HepG2 (cell line): ENCODE measurements around the gene BABAM2.

Source experiments
- ELF4 ChIP-seq: sonication (generic); formaldehyde crosslinking; IDR thresholded peaks from 2 replicates; pipeline ENCODE4 v1.5.0; 2020; ENCODE audit warnings: missing genetic modification reagents, mild to moderate bottlenecking, moderate library complexity, borderline replicate concordance
- EZH2 ChIP-seq: conservative IDR thresholded peaks from 2 replicates; pipeline ENCODE4 v1.6.1; 2012; ENCODE audit warnings: mild to moderate bottlenecking, low read depth, low read length, moderate library complexity
- FOXJ3 ChIP-seq: sonication (generic); formaldehyde crosslinking; IDR thresholded peaks from 2 replicates; pipeline ENCODE4 v1.4.0; 2020; ENCODE audit warnings: missing genetic modification reagents, mild to moderate bottlenecking, borderline replicate concordance
- GFI1 ChIP-seq: sonication (generic); formaldehyde crosslinking; IDR thresholded peaks from 2 replicates; pipeline ENCODE4 v1.5.0; 2020; ENCODE audit warnings: missing genetic modification reagents, mild to moderate bottlenecking, borderline replicate concordance
- GTF3A ChIP-seq: sonication (generic); formaldehyde crosslinking; conservative IDR thresholded peaks from 2 replicates; pipeline ENCODE4 v1.4.0; 2020; ENCODE audit warnings: mild to moderate bottlenecking, missing genetic modification reagents
- KLF12 ChIP-seq: sonication (generic); formaldehyde crosslinking; IDR thresholded peaks from 2 replicates; pipeline ENCODE4 v1.4.0; 2020; ENCODE audit warnings: missing genetic modification reagents, borderline replicate concordance
- POLR2A ChIP-seq, 2 experiments: IDR thresholded peaks; 2 replicates each; pipeline ENCODE4 v1.6.1; 2011; ENCODE audit warnings: low read depth in 2 of 2, low read length in 2 of 2, mild to moderate bottlenecking in 1 of 2, moderate library complexity in 1 of 2; ENCODE audit not compliant: insufficient read depth in 1 of 2
- SUZ12 ChIP-seq: fragments of 150-350 bp; IDR thresholded peaks from 2 replicates; pipeline ENCODE4 v1.6.1; 2014; ENCODE audit warnings: low read depth, low read length
- TAF1 ChIP-seq: sonication (generic); formaldehyde crosslinking; IDR thresholded peaks from 2 replicates; pipeline ENCODE4 v1.4.0; 2020; ENCODE audit warnings: missing genetic modification reagents
- TBP ChIP-seq: sonication (generic); formaldehyde crosslinking; IDR thresholded peaks from 2 replicates; pipeline ENCODE4 v1.5.0; 2020; ENCODE audit warnings: missing genetic modification reagents
- ZBTB33 ChIP-seq: sonication (generic); formaldehyde crosslinking; IDR thresholded peaks from 2 replicates; pipeline ENCODE4 v1.4.0; 2020; ENCODE audit warnings: missing genetic modification reagents
- ZNF709 ChIP-seq: sonication (generic); formaldehyde crosslinking; IDR thresholded peaks from 2 replicates; pipeline ENCODE4 v1.5.0; 2020; ENCODE audit warnings: mild to moderate bottlenecking, missing genetic modification reagents
- ZNF740 ChIP-seq: sonication (generic); formaldehyde crosslinking; IDR thresholded peaks from 2 replicates; pipeline ENCODE4 v1.4.0; 2020; ENCODE audit warnings: missing genetic modification reagents

GRCh38 chr2:28352610-28353195 is 462.2 kb downstream of the BABAM2 start:
- TF ChIP-seq TAF1 (CRISPR knock-in tag) (no peak), EZH2 (no peak), ZBTB33 (CRISPR knock-in tag) (no peak), ZNF709 (CRISPR knock-in tag) (no peak), SUZ12 (no peak), TBP (CRISPR knock-in tag) (no peak), ELF4 (CRISPR knock-in tag) (no peak), GTF3A (no peak), KLF12 (CRISPR knock-in tag) (no peak), GFI1 (CRISPR knock-in tag) (no peak), FOXJ3 (CRISPR knock-in tag) (no peak), POLR2A (IDR thresholded peaks at IDR 0.05; ENCODE audit: insufficient read depth in 1 of 2, low read depth in 2 of 2, low read length in 2 of 2) (no peak), ZNF740 (no peak)
